Activated CD8-positive, alpha-beta memory T cell treated with anti-CD3 and anti-CD28 coated beads, Interleukin-2, amount 50 U/mL, for 24 hours (primary cell): ENCODE results near the gene PRKACB.
"Not testable (repeated sequence)": the region's sequence is repeated elsewhere in the genome, so short reads cannot be mapped to it uniquely, and the experiment has no call there.

Experiments used
- DNase-seq: peaks from one replicate; pipeline ENCODE4 v3.0.0-alpha.2; 2020; ENCODE audit errors: extremely low read depth

Gene PRKACB

GRCh38 chr1:84143796-84144565, at the start of gene PRKACB:
PRKACB (plus strand) TSS chr1:84144271; CDS start chr1:84144362, 91 bp downstream.
- no peak for DNase-seq

GRCh38 chr1:84095308-84095707, 48.8 kb upstream of the PRKACB start:
- no peak for DNase-seq

DNA sequence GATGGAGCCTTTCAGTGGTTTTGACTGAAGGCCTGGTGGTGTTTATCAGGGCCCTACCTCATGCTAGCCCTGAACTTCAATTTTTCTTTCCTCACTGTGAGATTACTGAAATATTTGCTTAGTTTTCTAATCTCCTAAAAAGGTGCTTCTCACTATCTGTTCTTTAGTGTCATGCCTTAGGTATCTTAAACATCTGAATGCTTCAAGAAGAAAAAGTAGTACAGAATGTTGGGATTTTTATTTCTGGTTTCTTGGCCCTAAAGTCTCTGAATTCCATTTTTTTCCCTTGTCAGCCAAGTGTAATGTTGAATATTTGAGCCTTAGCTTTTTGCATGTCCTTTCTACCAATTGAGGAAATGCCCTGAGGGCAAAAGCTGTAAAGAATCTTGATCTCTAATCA, 47.9 kb upstream of the PRKACB start:
- no peak for DNase-seq

GRCh38 chr1:84101204-84101603, 42.9 kb upstream of the PRKACB start:
- DNase-seq: no peak

DNA sequence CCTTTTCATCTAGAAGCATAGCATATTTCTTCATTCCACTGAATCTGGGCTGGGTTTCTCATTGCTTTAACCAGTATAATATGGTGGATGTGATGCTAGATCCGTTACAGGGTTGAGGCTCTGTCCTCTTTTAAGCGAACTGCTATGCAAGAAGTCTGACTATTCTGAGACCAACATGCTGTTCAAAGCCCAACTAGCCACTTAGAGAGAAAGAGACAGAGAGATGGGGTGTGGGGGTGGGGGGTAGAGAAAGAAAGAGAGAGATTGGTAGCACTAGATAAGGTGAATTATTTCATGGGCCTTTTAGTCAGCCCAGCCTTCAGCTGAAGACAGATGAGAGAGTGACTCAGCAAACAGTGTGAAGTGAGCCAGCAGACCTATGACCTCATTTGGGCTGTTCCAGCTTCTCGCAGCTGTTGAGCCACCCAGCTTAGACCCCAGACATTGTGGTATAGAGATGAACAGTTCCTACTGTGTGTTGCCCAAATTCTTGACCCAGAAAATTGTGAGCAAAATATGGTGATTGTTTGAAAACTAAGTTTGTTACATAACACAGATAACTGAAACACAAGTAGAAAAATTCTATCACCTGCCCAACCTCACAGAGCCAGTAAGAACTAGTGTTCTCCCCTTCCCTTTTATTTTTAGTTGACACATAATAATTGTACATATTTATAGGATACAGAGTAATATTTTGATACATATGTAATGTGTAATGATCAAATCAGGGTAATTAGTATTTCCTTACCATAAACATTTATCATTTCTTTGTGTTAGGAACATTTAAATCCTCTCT, 40.7 kb upstream of the PRKACB start:
- DNase-seq: no peak

DNA sequence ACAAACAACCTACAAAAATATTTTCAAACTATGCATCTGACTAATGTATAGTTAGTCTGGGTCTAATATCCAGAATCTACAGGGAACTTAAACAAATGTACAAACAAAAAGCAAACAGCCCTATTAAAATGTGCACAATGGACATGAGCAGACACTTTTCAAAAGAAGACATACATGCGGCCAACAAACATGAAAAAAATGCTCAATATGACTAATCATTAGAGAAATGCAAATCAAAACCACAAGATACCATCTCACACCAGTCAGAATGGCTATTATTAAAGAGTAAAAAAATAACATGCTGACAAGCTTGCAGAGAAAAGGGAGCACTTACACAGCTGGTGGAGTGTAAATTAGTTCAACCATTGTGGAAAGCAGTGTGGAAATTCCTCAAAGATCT, 36.5 kb upstream of the PRKACB start:
- DNase-seq: not testable (repeated sequence)

GRCh38 chr1:84107955-84108354, 36.1 kb upstream of the PRKACB start:
- no peak for DNase-seq

- no peak for DNase-seq
These were observed 35.0 kb upstream of the PRKACB start for GRCh38 chr1:84108900-84109578.

GRCh38 chr1:84110629-84111028, 33.4 kb upstream of the PRKACB start:
- DNase-seq: no peak

- no peak for DNase-seq
These were observed 27.5 kb upstream of the PRKACB start for GRCh38 chr1:84116558-84116957.

- no peak for DNase-seq
These were observed 26.2 kb upstream of the PRKACB start for GRCh38 chr1:84117868-84118267.

GRCh38 chr1:84121360-84121759, 22.7 kb upstream of the PRKACB start:
- DNase-seq: no peak

DNA sequence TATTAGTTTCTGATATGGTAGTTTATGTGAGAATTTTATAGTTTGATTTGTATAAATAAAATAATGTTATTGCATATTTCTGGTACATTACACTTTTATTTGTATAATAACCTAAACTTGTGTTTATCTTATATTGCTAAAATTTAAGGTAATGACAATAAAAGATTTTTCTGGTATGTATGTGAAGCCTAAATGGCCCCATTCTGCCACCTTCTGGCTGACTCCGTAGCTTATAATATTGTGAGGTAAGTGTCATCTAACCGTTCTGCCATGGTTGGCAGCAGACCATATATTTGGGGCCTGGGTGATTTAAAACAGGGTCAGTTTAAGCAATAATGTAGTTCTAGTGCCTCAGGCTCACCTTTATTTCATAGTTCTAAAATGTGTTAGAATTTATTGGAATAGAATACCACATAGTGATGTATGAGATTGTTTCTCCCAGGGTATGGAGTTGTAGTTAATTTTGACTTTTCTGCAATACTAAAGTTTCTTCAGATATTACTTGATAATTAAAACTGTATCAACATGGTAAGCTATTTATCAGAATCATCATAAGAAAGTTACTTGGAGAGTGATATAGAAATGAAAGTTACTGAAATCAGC, 21.2 kb upstream of the PRKACB start:
- peak; percentile 14 for DNase-seq

GRCh38 chr1:84133479-84133878, 10.6 kb upstream of the PRKACB start:
- DNase-seq: no peak

- no peak for DNase-seq
These were observed 8.7 kb upstream of the PRKACB start for GRCh38 chr1:84135341-84135740.

GRCh38 chr1:84141182-84142003, 2.7 kb upstream of the PRKACB start:
- no peak for DNase-seq

- no peak for DNase-seq
These were observed 997 bp downstream of the PRKACB start for GRCh38 chr1:84145068-84145467.

DNA sequence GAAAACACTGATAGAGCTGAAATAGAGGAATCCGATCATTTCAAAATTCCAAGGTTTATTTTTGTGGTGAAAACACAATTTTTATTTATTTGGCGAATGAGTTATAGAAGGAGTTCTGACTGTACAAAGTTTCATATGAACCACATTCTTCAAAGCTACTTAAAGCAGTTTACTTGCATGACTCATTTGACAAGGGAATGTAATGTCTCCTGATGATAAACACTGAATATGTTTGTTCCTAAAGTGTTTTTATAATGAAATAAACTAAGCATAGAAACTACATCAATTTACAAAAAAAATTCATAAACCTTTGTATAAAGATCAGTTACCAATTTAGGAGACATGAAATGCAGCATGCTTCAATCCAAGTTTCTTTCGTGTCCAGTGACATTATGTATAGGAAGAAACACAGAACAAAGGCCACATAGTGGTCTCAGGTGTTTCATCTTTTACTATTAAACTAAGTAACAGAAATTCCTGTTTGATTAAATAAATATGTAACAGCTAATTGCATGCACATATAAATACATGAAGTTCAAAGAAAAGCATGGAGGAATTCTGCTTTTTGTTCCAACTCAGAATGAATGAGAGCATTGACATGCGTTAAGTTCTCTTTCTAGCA, 2.5 kb downstream of the PRKACB start:
- no peak for DNase-seq

GRCh38 chr1:84148758-84149157, 4.7 kb downstream of the PRKACB start:
- no peak for DNase-seq

- DNase-seq: no peak
These were observed 8.6 kb downstream of the PRKACB start for GRCh38 chr1:84152649-84153056.

GRCh38 chr1:84155517-84155916, 11.4 kb downstream of the PRKACB start:
- no peak for DNase-seq
